CD4-positive, alpha-beta T cell treated with Interleukin-2 at 100 ng/mL for 4 hours (primary cell): ENCODE results near the gene RHEBL1.
A peak's percentile ranks its signal among the peaks of the same experiment; 100 is the strongest.

Experiments
- DNase-seq: peaks from one replicate; pipeline ENCODE4 v3.0.0-alpha.2; 2020; ENCODE audit warnings: low spot score

RHEBL1 gene

GRCh38 chr12:49054524-49054923 is 15.3 kb downstream of the RHEBL1 start:
- no peak for DNase-seq

- no peak for DNase-seq
Measured at GRCh38 chr12:49054096-49054495, 15.7 kb downstream of the RHEBL1 start.

- DNase-seq, result no peak
Measured at GRCh38 chr12:49052451-49053208, 17.1 kb downstream of the RHEBL1 start.

- DNase-seq, result no peak
Measured at GRCh38 chr12:49051777-49052438, 17.9 kb downstream of the RHEBL1 start.

GRCh38 chr12:49051373-49051764 is 18.4 kb downstream of the RHEBL1 start:
- no peak for DNase-seq

GRCh38 chr12:49050507-49051372 is 19.0 kb downstream of the RHEBL1 start:
- DNase-seq, result no peak

DNA sequence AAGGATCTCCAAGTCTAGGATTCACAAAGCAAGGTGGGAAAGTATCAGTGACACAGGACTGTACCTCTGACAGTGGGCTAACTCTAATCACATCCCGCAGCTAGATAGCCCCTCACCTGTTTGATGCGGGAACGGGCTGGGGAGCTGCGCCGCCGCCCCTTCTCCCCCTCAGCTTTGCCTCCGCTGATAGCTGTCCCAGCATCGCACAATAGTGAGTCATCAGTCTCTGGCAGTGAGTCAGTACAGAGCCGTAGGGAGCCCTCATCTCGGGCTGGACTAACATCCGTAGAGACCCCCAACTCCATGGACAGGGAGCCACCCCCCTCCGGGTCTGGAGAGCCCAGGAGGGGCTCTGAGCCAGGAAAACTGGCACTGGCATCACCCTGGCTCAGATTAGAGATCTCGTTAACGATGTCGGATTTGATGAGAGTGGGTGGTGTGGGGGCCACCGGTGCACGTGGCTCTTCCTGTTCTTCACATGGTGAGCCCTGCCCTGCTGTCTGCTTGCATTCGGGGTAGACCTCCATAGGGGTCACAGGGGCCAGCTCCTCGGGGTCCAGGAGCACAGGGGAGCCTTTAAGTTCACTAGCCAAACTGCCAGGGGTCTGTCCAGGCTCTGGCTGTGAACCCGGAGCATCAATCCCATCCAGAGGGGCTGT is 20.1 kb downstream of the RHEBL1 start:
- no peak for DNase-seq

- no peak for DNase-seq
Measured at GRCh38 chr12:49048953-49049352, 20.8 kb downstream of the RHEBL1 start.

DNA sequence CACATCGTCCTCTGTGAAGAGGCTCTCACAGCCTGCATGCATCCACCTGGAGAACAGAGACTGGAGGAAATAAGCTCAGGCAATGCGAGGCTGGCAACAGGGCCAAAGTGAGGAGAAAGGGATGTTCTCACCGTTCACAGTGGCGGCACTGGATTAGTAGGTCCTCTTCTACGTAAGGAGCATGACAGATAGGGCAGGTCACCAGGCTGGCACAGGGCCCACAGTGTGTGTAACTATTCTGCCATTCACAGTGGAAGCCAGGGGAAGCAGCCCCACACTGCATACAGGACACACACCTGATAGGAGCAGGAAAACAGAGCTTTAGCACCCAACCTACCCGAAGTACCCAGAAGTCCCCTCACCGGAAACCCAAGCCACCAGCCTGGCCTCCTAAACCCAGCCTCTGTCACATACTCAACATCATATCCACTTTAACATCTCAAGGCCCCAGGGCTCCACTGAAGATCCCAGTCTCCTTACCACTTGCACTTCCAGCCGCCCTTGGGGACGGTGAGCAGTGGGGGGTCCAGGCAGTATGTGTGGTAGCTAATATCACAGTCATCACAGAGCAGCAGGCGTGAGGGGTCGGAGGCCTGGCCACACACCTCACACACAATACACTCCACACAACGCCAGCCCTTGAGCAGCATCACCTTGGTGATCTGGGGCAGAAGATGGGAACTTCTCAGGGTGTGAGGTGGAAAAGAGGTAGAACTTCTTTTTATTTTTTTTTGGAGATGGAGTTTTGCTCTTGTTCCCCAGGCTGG is 23.5 kb downstream of the RHEBL1 start:
- no peak for DNase-seq

- no peak for DNase-seq
Measured at GRCh38 chr12:49044660-49045059, 25.1 kb downstream of the RHEBL1 start.

DNA sequence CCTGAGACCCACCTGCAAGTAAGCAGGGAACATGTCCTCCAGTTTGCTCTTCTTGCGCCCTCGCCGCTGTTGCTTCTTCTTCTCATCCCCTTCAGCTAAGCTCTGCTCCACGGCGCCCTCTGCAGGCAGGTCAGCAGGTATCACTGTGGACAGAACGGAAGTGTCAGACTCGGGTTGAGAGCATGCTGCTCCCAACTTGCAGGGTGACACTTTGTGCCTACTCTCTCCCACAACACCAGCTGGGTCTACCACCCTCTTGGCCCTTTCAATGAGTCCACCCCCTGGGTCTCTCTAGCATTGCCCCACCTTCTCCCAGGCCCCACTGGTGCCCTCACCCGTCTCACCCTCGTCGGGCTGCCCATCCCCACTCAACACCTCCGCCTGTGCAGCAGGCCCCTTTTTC is 25.9 kb downstream of the RHEBL1 start:
- peak; percentile 82 for DNase-seq

GRCh38 chr12:49043241-49043640 is 26.5 kb downstream of the RHEBL1 start:
- DNase-seq, result no peak

GRCh38 chr12:49041881-49042484 is 27.8 kb downstream of the RHEBL1 start:
- no peak for DNase-seq

DNA sequence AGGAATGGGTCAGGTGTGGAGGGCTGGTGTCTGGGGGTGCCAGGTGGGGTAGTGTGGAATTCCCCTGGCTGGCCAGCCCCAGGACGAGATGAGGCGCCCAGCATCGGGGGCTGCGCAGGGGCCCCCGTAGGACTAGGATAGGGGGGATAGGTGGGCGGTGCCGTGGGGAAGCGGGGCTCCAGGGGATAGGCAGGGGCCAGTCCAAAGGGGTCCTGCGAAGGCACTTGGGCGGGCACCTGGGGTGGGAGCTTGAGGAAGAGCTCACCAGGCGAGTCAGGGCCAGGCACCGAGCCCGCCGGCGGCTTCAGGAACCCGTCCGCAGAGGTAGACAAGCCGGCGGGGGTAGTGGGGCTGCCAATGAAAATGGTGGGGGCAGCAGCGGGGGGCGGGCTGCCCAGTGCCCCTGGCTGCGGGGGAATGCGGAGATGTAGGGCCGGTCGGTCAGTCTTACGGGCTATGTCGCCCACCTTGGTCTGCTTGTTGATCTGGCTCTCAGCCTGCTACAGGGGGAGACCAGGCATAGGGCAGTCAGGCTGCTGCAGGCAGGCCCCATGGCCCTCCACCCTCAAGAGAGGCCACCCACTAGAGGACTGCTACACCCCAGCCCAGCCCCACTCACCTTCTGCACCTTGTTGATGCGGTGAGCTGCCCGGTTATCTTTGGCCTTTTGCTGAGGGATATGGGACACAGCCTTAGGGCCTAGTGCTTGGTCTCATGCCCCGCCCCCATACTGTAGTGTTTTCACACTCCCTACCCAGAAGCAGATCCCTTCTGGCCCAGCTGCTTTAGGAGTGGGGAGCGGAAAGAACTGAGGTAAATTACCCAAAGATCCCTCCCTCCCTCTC is 28.5 kb downstream of the RHEBL1 start:
- no peak for DNase-seq

- no peak for DNase-seq
Measured at GRCh38 chr12:49040364-49040855, 29.4 kb downstream of the RHEBL1 start.

- DNase-seq, result no peak
Measured at GRCh38 chr12:49039421-49040363, 30.1 kb downstream of the RHEBL1 start.

GRCh38 chr12:49038291-49038955 is 31.4 kb downstream of the RHEBL1 start:
- no peak for DNase-seq

- no peak for DNase-seq
Measured at GRCh38 chr12:49037947-49038237, 31.9 kb downstream of the RHEBL1 start.
